ENCODE results near the gene GRIK2. TPM values are rescaled to one million over a fixed set of nuclear protein-coding genes. Genes with fewer than 3 reads are reported as not detected.

GRIK2 gene
- polyA plus RNA-seq, 1 of the 3 experiments (the other 2 are of a cell fraction): 0.30 TPM

GRCh38 chr6:101936516-101936915 is 543.0 kb downstream of the GRIK2 start:
- no peaks in the 10 kb centered on the region for H4K20me1 ChIP-seq (ENCODE audit: insufficient read depth)
- DNase-seq: no peak
- POLR2A ChIA-PET: no interaction called here

More at GRCh38 chr6:101936516-101936915, 543.0 kb downstream of the GRIK2 start:
- H3K4me2 ChIP-seq: no peak overlapping the region
- no peak overlapping the region for H2AFZ ChIP-seq (ENCODE audit: low read depth)
- H3K9ac ChIP-seq: no peak overlapping the region
- H3K36me3 ChIP-seq (replicated peaks in 1 of 2; ENCODE audit: control insufficient read depth in 1 of 2, insufficient read depth in 2 of 2, low read length in 1 of 2): no peaks in the 10 kb centered on the region
- no peak overlapping the region for H3K27ac ChIP-seq (ENCODE audit: low read depth in 2 of 2, low read length in 1 of 2)
- TF ChIP-seq RAD21 (IDR thresholded peaks at IDR 0.05; ENCODE audit: low read length) (no peak), FOXJ3 (CRISPR knock-in tag; IDR thresholded peaks at IDR 0.05) (no peak), MAX (IDR thresholded peaks at IDR 0.05; ENCODE audit: low read depth) (no peak), JUND (IDR thresholded peaks at IDR 0.05) (no peak), GATA2 (CRISPR knock-in tag; IDR thresholded peaks at IDR 0.05) (no peak), IRF3 (IDR thresholded peaks at IDR 0.05; ENCODE audit: low read depth, low read length) (no peak), TEAD4 (IDR thresholded peaks at IDR 0.05; ENCODE audit: borderline replicate concordance, insufficient read depth) (no peak), FOXM1 (IDR thresholded peaks at IDR 0.05; ENCODE audit: low read depth) (no peak), EZH2phosphoT487 (IDR thresholded peaks at IDR 0.05; ENCODE audit: borderline replicate concordance, low read depth) (no peak), POLR2AphosphoS5 (IDR thresholded peaks at IDR 0.05; ENCODE audit: low read depth, low read length) (no peak), RCOR1 (IDR thresholded peaks at IDR 0.05; ENCODE audit: low read length) (no peak), EP300 (IDR thresholded peaks at IDR 0.05; ENCODE audit: borderline replicate concordance in 1 of 2, low read depth in 1 of 2, low read length in 1 of 2) (no peak), MXI1 (IDR thresholded peaks at IDR 0.05; ENCODE audit: low read depth, low read length) (no peak), USF2 (IDR thresholded peaks at IDR 0.05; ENCODE audit: borderline replicate concordance, low read depth, low read length) (no peak), MEF2A (IDR thresholded peaks at IDR 0.05; ENCODE audit: borderline replicate concordance, low read depth) (no peak), PBX3 (IDR thresholded peaks at IDR 0.05) (no peak), NFIC (IDR thresholded peaks at IDR 0.05; ENCODE audit: borderline replicate concordance) (no peak), TAF1 (IDR thresholded peaks at IDR 0.05; ENCODE audit: borderline replicate concordance, low read depth, low read length) (no peak), USF1 (IDR thresholded peaks at IDR 0.05; ENCODE audit: borderline replicate concordance, low read depth) (no peak), RXRA (IDR thresholded peaks at IDR 0.05; ENCODE audit: borderline replicate concordance, low read depth) (no peak)
- H3K9me3 ChIP-seq: no peaks in the 10 kb centered on the region
- CTCF ChIA-PET: interaction anchor here (0.6 to 0.7 kb wide), 2 partner anchors 10 to 23 kb away, joined by 3 read pairs; no protein-coding TSS in a partner anchor
- H3F3A ChIP-seq (replicated peaks; ENCODE audit: insufficient read depth): no peaks in the 10 kb centered on the region
- peaks cover 0 to 10% of the 10 kb centered on the region in 2 experiments; a peak in 1 of 4 replicates for H3K4me1 ChIP-seq (ENCODE audit: control insufficient read depth in 1 of 2, insufficient read depth in 2 of 2, low read depth in 1 of 2, low read length in 1 of 2)
- H3K4me3 ChIP-seq (ENCODE audit: low read depth in 2 of 2, low read length in 1 of 2): no peak overlapping the region
- H3K79me2 ChIP-seq (ENCODE audit: insufficient read depth): no peaks in the 10 kb centered on the region
- no peaks in the 10 kb centered on the region for H3K27me3 ChIP-seq (ENCODE audit: insufficient read depth)
- no peaks in the 10 kb centered on the region for H3K9me2 ChIP-seq
- whole genome bisulfite sequencing (ENCODE audit: low lambda C conversion rate): 52% methylated on average over 1 of the region's 1 CpG
